Measurements from ENCODE around the gene SLC27A2. TPM values are rescaled to one million over a fixed set of nuclear protein-coding genes. Genes with fewer than 3 reads are reported as not detected.

Gene SLC27A2
- total RNA-seq, 4 donors from 2014 or later, result 0.44 to 10.9 (median 1.7) TPM

DNA sequence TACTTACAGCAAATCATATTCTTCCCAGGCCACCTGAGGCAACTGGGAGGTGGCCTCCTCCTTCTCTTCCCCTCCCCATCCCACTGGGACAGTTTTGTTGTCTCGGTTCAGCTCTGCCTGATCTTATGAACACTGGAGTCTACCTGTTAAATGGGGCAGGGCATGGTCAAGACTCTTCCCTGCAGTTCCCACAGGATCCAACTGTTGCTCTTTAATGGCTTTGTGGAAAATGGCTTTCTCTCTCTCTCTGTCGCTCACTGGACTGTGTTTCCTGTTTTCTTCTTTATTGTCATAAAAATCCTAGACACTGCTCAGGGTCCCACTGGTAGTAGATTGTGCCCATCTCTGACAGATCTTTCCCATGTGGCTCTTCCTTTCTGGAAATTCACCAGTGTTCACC is 40.2 kb downstream of the SLC27A2 start:
- TF ChIP-seq, protein P1, sequence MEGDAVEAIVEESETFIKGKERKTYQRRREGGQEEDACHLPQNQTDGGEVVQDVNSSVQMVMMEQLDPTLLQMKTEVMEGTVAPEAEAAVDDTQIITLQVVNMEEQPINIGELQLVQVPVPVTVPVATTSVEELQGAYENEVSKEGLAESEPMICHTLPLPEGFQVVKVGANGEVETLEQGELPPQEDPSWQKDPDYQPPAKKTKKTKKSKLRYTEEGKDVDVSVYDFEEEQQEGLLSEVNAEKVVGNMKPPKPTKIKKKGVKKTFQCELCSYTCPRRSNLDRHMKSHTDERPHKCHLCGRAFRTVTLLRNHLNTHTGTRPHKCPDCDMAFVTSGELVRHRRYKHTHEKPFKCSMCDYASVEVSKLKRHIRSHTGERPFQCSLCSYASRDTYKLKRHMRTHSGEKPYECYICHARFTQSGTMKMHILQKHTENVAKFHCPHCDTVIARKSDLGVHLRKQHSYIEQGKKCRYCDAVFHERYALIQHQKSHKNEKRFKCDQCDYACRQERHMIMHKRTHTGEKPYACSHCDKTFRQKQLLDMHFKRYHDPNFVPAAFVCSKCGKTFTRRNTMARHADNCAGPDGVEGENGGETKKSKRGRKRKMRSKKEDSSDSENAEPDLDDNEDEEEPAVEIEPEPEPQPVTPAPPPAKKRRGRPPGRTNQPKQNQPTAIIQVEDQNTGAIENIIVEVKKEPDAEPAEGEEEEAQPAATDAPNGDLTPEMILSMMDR (IDR thresholded peaks at IDR 0.05; ENCODE audit: low read depth), result no peak

DNA sequence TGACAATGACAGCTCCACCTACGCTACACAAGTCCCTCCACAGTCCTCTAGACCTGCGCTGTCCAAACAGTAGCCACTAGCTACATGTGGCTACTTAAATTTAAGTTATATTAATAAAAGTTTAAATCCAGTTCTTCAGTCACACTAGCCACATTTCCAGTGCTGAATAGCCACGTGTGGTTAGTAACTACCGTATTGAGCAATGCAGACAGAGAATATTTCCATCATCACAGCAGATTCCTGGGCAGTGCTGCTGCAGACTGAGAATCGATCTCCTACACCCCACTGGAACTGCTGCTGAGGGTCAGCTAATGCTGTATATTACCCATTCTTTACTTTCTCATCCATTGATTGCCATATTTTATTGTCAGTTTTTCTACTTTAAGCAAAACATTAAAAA is 42.6 kb downstream of the SLC27A2 start:
- TF ChIP-seq, protein P1 (IDR thresholded peaks at IDR 0.05; ENCODE audit: low read depth), result no peak

DNA sequence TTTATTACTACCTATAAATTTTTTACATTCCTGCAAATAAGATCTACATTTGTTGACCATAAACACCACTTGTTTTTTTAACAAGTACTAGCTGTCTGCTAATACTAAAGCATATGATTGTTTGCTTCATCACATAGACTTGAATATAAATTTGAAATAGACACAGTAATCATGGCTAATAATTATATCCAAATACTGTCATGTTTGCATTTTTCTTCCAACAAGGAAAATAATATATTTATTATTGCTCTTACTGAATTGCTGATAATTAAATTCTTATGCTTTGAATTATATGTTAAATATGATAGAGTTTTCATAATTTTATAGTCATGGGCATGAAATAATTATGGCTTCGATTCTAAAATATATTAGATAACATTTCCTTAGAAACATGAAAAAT is 43.1 kb downstream of the SLC27A2 start:
- TF ChIP-seq, protein P1 (IDR thresholded peaks at IDR 0.05; ENCODE audit: low read depth), result no peak

DNA sequence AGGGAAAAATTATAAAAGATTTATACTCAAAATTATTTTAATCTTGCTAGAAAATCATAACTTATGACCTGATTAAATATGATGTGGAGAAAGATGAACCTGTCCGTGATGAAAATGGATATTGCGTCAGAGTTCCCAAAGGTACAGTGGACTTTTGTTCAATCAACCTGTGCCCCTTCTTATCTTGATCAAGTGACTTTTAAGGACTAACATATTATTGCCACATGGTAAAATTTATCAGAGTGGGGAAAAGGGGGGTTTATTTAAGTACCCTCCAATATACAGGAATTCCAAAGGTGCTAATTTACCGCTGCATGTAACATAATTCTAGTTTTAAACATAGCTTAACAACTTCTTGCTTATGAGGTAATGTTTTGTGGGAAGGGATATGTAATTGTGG is 43.9 kb downstream of the SLC27A2 start:
- TF ChIP-seq, protein P1 (IDR thresholded peaks at IDR 0.05; ENCODE audit: low read depth), result no peak

DNA sequence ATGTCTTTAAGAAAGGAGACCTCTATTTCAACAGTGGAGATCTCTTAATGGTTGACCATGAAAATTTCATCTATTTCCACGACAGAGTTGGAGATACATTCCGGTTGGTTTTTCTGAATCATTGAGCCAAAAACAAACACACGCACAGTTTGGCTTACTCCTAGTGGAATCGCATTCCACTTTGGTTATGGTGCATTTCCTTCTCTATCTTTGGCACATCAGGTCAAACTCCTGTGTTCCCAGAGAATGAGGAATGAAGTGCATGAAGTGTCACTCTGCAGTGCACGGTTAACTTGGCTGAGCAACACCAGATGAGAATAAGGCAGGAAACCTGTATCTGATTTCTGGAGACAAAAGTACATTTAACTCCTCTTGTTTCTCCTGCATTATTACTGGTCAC is 45.1 kb downstream of the SLC27A2 start:
- TF ChIP-seq, protein P1 (IDR thresholded peaks at IDR 0.05; ENCODE audit: low read depth), result no peak

DNA sequence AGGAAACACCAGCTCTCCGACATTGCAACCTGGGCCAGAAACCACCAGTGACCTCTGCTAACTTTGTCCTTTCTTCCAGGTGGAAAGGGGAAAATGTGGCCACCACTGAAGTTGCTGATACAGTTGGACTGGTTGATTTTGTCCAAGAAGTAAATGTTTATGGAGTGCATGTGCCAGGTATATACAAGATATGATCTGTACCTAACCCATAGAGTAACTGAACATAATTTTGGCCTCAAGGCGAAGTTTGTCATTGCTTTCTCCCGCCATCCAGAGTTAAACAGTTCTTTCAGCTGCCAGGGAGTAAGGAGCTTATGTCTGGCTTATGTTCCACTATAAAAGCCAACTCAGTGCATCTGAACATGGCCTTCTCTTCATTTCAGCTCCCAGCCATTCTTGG is 46.9 kb downstream of the SLC27A2 start:
- TF ChIP-seq, protein P1 (IDR thresholded peaks at IDR 0.05; ENCODE audit: low read depth), result no peak

DNA sequence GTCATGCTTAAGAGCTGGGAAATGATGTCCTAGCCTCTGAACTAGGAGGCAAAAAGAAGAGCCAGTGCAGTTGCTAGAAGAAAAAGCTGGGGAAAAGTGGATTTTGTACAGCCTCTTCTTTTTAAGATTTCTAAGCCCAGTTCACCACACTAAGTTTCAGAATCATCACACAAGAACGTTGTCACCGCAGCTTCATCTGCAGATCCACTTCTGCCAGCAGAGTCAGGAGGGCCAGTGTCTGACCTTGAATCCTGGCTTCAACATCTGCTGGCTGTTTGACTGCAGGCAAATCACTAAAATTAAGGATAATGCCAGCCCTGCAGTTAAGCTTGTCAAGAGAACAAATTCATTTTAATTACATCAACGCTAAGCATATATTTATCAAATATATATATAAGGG is 47.3 kb downstream of the SLC27A2 start:
- TF ChIP-seq, protein P1 (IDR thresholded peaks at IDR 0.05; ENCODE audit: low read depth), result no peak

Measured in subcutaneous adipose tissue (tissue), 4 donors.